ENCODE data around the gene SAYSD1.
A peak's percentile ranks its signal among the peaks of the same experiment; 100 is the strongest.
"Not testable (repeated sequence)": the region's sequence is repeated elsewhere in the genome, so short reads cannot be mapped to it uniquely, and the experiment has no call there.

Gene SAYSD1, protein sequence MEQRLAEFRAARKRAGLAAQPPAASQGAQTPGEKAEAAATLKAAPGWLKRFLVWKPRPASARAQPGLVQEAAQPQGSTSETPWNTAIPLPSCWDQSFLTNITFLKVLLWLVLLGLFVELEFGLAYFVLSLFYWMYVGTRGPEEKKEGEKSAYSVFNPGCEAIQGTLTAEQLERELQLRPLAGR

DNA sequence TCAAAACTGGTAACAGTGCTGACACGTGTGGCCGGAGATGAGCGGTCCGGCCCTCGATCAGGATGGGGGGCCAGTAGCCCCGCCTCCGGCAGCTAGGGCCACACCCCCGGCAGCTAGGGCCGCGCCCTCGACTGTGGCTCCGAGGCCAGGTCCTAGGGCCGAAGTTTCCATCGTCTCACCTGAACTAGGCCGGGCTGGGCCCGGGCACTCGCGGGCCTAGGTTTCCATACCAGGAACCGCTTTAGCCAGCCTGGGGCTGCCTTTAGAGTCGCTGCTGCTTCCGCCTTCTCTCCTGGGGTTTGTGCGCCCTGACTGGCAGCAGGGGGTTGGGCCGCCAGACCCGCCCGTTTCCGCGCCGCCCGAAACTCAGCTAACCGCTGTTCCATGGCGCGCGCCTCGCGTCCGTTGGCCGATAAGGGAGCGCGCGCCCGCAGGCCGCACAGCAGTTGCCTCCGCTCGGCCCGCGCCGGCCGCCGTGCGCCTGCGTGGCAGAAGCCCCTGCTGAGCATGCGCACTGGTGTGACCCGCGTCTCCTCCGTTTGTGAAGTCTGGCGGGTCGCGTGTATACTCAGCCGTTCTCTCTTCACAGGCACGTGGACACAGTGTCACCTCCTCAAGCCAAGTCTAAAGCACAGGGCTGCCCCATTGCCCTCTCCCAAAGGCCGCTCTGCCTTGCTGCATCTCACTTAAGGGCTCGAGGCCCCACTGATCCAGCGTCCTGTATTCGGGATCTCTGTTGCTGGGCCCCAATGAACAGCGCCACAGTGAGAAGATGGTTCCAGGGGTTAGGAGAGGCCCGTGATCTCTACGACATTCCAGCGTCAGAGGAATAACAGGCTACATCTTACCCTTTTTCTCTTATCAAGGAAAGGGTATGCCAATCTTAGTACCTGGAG lies at the start of gene SAYSD1:
TSS of gene SAYSD1 (minus strand) at position 483 of the 896 bp plus-strand sequence. CDS start at position 386, 97 bp downstream.
- peak; percentile 81 to 87 for DNase-seq (ENCODE audit: low read depth in 2 of 2, low spot score in 1 of 2)

DNA sequence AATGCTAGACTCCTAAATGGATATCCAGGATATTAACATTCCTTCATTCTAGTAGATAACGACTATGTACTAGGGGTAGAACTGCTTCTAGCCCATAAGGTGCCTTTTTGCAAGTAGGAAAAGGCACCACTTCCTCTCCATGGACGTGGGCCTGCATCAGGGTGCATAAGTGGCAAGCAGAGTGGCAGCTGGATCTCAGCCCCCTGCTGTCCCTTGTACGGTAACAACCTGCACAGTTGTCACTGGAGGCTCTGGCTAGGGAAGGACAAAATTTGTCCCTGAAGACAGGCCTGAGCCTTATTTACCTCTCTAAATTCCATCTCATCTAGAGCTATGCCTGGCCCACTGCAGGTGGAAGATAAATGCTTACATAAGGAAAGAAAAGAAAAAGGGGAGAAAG lies 42.5 kb upstream of the SAYSD1 start:
- no peak for DNase-seq (ENCODE audit: low read depth in 2 of 2, low spot score in 1 of 2)

- DNase-seq (ENCODE audit: low read depth in 2 of 2, low spot score in 1 of 2), result no peak
Measured at GRCh38 chr6:39156801-39157200, 41.8 kb upstream of the SAYSD1 start.

GRCh38 chr6:39154705-39155104 lies 39.7 kb upstream of the SAYSD1 start:
- DNase-seq (ENCODE audit: low read depth in 2 of 2, low spot score in 1 of 2), result no peak

- no peak for DNase-seq (ENCODE audit: low read depth in 2 of 2, low spot score in 1 of 2)
Measured at GRCh38 chr6:39153766-39154397, 38.9 kb upstream of the SAYSD1 start.

GRCh38 chr6:39152262-39152661 lies 37.3 kb upstream of the SAYSD1 start:
- DNase-seq (ENCODE audit: low read depth in 2 of 2, low spot score in 1 of 2), result no peak

- no peak for DNase-seq (ENCODE audit: low read depth in 2 of 2, low spot score in 1 of 2)
Measured at GRCh38 chr6:39151211-39151610, 36.2 kb upstream of the SAYSD1 start.

- no peak for DNase-seq (ENCODE audit: low read depth in 2 of 2, low spot score in 1 of 2)
Measured at GRCh38 chr6:39144481-39145173, 29.6 kb upstream of the SAYSD1 start.

DNA sequence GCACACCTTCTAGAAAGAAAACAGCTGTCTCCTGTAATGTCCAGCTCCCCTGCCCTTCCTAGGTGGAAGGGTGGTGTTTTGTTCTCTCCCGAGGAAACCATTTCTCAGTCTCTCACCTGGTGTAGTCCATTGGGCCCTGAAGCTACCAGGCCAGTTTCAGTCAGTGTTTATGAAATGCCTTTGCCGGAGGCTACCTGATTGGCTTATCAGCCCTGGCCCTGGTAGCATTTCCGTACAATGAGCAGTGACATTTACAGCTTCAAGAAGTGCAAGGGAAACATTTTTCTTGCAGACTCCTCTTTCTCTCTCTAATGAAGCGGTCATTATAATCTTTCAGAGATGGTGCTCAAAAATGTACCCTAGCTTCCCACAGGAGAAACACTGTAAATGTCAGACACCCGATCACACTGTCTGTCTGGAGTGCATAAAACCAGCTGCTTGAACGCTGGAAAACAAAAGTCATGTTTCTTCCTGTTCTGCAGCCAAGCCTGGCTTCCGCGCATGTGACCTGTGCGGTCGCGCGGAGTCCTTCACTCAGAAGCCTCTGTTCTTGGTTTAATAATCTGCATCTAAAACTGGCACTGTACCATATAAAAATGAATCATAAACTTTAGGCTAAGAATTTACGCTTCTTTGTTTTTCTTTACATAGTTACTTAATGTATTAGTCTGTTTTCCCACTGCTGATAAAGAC lies 28.4 kb upstream of the SAYSD1 start:
- DNase-seq (ENCODE audit: low read depth in 2 of 2, low spot score in 1 of 2), result no peak

- DNase-seq (ENCODE audit: low read depth in 2 of 2, low spot score in 1 of 2), result no peak
Measured at GRCh38 chr6:39140556-39141167, 25.7 kb upstream of the SAYSD1 start.

- peak in 1 of 2 donors; percentile 1 for DNase-seq (ENCODE audit: low read depth in 2 of 2, low spot score in 1 of 2)
Measured at GRCh38 chr6:39137245-39137644, 22.3 kb upstream of the SAYSD1 start.

GRCh38 chr6:39136207-39136606 lies 21.2 kb upstream of the SAYSD1 start:
- not testable (repeated sequence) for DNase-seq (ENCODE audit: low read depth in 2 of 2, low spot score in 1 of 2)

DNA sequence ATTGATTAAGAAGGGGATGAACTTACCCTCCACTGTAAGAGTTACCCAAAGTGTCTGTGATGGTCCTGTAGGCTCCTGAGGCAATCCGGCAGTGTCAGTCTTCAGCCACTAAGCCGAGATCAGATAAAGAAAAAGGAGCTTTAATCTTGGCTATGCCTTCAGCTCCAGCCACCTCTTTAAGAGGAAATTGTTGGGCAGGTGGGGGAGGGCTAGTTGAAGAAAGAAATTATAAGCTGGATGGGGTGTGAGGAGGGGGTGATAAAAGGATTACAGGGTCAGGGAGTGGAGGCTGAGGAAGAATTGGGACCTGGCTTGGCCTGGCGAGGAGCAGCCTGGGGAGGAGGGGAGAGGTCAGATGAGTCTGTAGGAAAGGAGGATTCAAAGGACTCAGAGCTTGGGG lies 19.8 kb upstream of the SAYSD1 start:
- DNase-seq (ENCODE audit: low read depth in 2 of 2, low spot score in 1 of 2), result not testable (repeated sequence)

DNA sequence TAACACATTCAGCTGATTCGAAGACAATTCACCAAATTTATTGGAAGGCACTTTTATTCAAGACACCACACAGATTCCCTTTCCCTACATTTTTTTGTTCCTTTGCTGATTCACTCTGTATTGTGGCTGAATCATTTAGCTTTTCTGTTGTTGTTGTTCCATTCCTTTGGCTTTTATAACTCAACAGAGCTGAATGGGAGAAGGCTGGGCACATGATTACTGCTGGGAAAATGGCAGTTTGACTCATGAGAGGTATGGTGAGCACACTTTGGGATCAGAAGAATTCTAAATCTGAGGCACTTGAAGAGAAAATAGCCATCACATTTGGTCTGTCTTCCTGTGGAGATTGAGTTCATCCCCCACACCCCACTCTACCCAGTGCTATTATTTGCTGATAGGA lies 15.7 kb upstream of the SAYSD1 start:
- no peak for DNase-seq (ENCODE audit: low read depth in 2 of 2, low spot score in 1 of 2)

- DNase-seq (ENCODE audit: low read depth in 2 of 2, low spot score in 1 of 2), result no peak
Measured at GRCh38 chr6:39128832-39129231, 13.8 kb upstream of the SAYSD1 start.

DNA sequence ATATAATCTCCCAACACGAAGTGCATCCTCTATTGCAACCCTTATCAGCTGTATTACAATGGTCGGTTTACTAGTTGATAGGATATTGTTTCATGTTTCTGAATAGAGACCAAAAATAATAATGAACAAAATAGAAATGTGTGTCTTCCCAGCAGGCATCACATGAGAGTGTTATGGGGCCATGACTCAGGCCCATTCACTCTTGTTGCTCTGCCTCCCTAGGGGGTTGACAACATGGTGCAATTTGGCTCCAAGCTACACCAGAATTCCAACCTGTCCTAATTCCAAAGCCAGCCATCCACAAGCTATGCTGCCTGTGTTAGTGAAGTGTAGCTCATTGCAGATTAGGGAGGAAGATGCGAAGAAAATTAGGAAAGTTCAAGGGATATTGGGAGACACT lies 13.1 kb upstream of the SAYSD1 start:
- no peak for DNase-seq (ENCODE audit: low read depth in 2 of 2, low spot score in 1 of 2)

GRCh38 chr6:39124114-39124513 lies 9.1 kb upstream of the SAYSD1 start:
- no peak for DNase-seq (ENCODE audit: low read depth in 2 of 2, low spot score in 1 of 2)

GRCh38 chr6:39118921-39119320 lies 3.9 kb upstream of the SAYSD1 start:
- no peak for DNase-seq (ENCODE audit: low read depth in 2 of 2, low spot score in 1 of 2)

DNA sequence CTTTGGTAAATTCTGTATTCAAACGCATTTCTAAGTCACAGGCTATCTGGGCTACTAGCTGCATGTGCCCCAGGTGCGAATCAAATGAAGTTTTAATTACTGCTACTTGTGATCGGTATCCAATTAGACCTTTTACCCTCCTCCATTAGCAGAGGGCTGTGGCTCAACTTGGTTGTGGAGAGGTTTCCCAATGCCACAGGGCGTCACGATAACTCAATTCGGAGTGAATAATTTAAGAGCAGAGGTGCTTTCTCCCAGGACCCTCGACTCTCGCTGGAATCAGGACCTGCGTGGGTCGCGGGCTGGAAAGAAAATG lies 640 bp downstream of the SAYSD1 start:
- DNase-seq (ENCODE audit: low read depth in 2 of 2, low spot score in 1 of 2), result no peak

GRCh38 chr6:39113788-39114187 lies 1.2 kb downstream of the SAYSD1 start:
- no peak for DNase-seq (ENCODE audit: low read depth in 2 of 2, low spot score in 1 of 2)

- no peak for DNase-seq (ENCODE audit: low read depth in 2 of 2, low spot score in 1 of 2)
Measured at GRCh38 chr6:39111280-39111679, 3.7 kb downstream of the SAYSD1 start.
